Measurements from ENCODE around the gene YKT6. TPM values are rescaled to one million over a fixed set of nuclear protein-coding genes. Genes with fewer than 3 reads are reported as not detected.

Gene YKT6
- total RNA-seq, 1 experiment from 2014 or later = 232 TPM

GRCh38 chr7:44218418-44219201 is 17.8 kb downstream of the YKT6 start:
- no peak for DNase-seq (ENCODE audit: low read depth)

- no peak for DNase-seq (ENCODE audit: low read depth)
Measured at GRCh38 chr7:44219371-44220045, 18.7 kb downstream of the YKT6 start.

GRCh38 chr7:44220046-44220357 is 19.2 kb downstream of the YKT6 start:
- no peak for DNase-seq (ENCODE audit: low read depth)

GRCh38 chr7:44220358-44221112 is 19.8 kb downstream of the YKT6 start:
- DNase-seq (ENCODE audit: low read depth) = no peak

GRCh38 chr7:44221231-44221791 is 20.5 kb downstream of the YKT6 start:
- peak; percentile 63 for DNase-seq (ENCODE audit: low read depth)

- DNase-seq (ENCODE audit: low read depth) = no peak
Measured at GRCh38 chr7:44222074-44222473, 21.3 kb downstream of the YKT6 start.

GRCh38 chr7:44222776-44223261 is 22.0 kb downstream of the YKT6 start:
- no peak for DNase-seq (ENCODE audit: low read depth)

GRCh38 chr7:44223362-44224079 is 22.7 kb downstream of the YKT6 start:
- no peak for DNase-seq (ENCODE audit: low read depth)

GRCh38 chr7:44224080-44224973 is 23.5 kb downstream of the YKT6 start:
- no peak for DNase-seq (ENCODE audit: low read depth)

GRCh38 chr7:44224974-44225565 is 24.3 kb downstream of the YKT6 start:
- DNase-seq (ENCODE audit: low read depth) = no peak

GRCh38 chr7:44225566-44226395 is 25.0 kb downstream of the YKT6 start:
- peak; percentile 55 for DNase-seq (ENCODE audit: low read depth)

- DNase-seq (ENCODE audit: low read depth) = no peak
Measured at GRCh38 chr7:44226396-44226753, 25.6 kb downstream of the YKT6 start.

GRCh38 chr7:44227911-44228310 is 27.1 kb downstream of the YKT6 start:
- no peak for DNase-seq (ENCODE audit: low read depth)

- no peak for DNase-seq (ENCODE audit: low read depth)
Measured at GRCh38 chr7:44228571-44229350, 28.0 kb downstream of the YKT6 start.

GRCh38 chr7:44229546-44230105 is 28.8 kb downstream of the YKT6 start:
- no peak for DNase-seq (ENCODE audit: low read depth)

- no peak for DNase-seq (ENCODE audit: low read depth)
Measured at GRCh38 chr7:44230286-44230685, 29.5 kb downstream of the YKT6 start.

GRCh38 chr7:44231088-44231487 is 30.3 kb downstream of the YKT6 start:
- no peak for DNase-seq (ENCODE audit: low read depth)

GRCh38 chr7:44232396-44232795 is 31.6 kb downstream of the YKT6 start:
- no peak for DNase-seq (ENCODE audit: low read depth)
